Calu3 (cell line): Measurements from ENCODE around the gene ARHGAP5. TPM values are rescaled to one million over a fixed set of nuclear protein-coding genes. Genes with fewer than 3 reads are reported as not detected.

ENCODE experiments used
- BruUV-seq: library from RNA; stranded (reverse); fragments of 400-500 nt; replicated peaks from 2 replicates; lab custom pipeline; 2021; lab: Mats Ljungman, UMichigan
- CTCF ChIA-PET: fragments of 300-600 bp; sonication (Branson Sonifier 250); formaldehyde crosslinking; loops from one replicate; lab custom pipeline; 2022; ENCODE audit warnings: antibody characterized with exemption; lab: Charles Lee
- DNase-seq: peaks from one replicate; pipeline ENCODE4 v3.0.0; 2022
- H3K27ac Mint-ChIP-seq: one replicate; pipeline ENCODE4 v1.8.0; 2022; ENCODE audit warnings: mixed read lengths; ENCODE audit not compliant: unreplicated experiment
- H3K27me3 Mint-ChIP-seq: one replicate; pipeline ENCODE4 v1.8.0; 2022; ENCODE audit warnings: mixed read lengths; ENCODE audit not compliant: unreplicated experiment
- H3K36me3 Mint-ChIP-seq: one replicate; pipeline ENCODE4 v1.8.0; 2022; ENCODE audit warnings: mild to moderate bottlenecking, moderate library complexity, mixed read lengths; ENCODE audit not compliant: insufficient read depth, unreplicated experiment
- H3K4me1 Mint-ChIP-seq: one replicate; pipeline ENCODE4 v1.8.0; 2022; ENCODE audit warnings: mild to moderate bottlenecking, low read depth, mixed read lengths; ENCODE audit not compliant: unreplicated experiment
- H3K4me3 Mint-ChIP-seq: one replicate; pipeline ENCODE4 v1.8.0; 2022; ENCODE audit warnings: mild to moderate bottlenecking, low read depth, moderate library complexity, mixed read lengths; ENCODE audit not compliant: unreplicated experiment
- H3K9me3 Mint-ChIP-seq: one replicate; pipeline ENCODE4 v1.8.0; 2022; ENCODE audit warnings: low read depth, mixed read lengths; ENCODE audit not compliant: unreplicated experiment
- intact Hi-C: fragments of 100-400 bp; cut with micrococcal nuclease; formaldehyde crosslinking; loops from one replicate; pipeline ENCODE4 v1.10.0; 2022; ENCODE audit not compliant: unreplicated experiment
- total RNA-seq: library from RNA; stranded (reverse); gene quantifications from 2 replicates; pipeline ENCODE4 v1.2.3, GENCODE V29; 2022
- TF ChIP-seq, protein P1 (sequence below): fragments of 200-600 bp; IDR thresholded peaks from one replicate; pipeline ENCODE4 v1.8.0; 2022; ENCODE audit warnings: antibody characterized with exemption; ENCODE audit not compliant: unreplicated experiment

The ARHGAP5 gene
- total RNA-seq, 1 experiment from 2014 or later, result 132 TPM

DNA sequence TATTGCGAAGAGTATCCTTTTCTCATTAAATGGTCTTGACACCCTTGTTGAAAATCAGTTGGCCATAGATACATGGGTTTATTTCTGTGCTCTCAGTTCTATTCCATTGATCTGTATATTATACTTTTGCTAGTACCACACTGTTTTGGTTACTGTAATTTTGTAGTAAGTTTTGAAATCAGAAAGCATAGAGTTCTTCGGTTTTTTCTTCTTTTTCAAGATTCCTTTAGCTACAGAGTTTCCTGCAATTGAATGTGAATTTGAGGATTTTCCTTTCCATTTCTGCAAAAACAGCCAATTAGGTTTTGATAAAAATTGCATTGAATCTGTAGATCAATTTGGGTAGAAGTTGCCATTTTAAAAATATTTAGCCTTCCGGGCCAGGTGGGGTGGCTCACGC, 60.2 kb downstream of the ARHGAP5 start:
- CTCF ChIA-PET, result no interaction called here
- Mint-ChIP-seq H3K36me3 (peaks cover 35% of the 10 kb centered on the region), H3K27me3 (no peaks in the 10 kb centered on the region), H3K27ac (no peak overlapping the region), H3K9me3 (no peaks in the 10 kb centered on the region), H3K4me3 (no peak overlapping the region), H3K4me1 (peaks cover 20% of the 10 kb centered on the region)
- intact Hi-C loops, result no loop called here
- TF ChIP-seq, protein P1, sequence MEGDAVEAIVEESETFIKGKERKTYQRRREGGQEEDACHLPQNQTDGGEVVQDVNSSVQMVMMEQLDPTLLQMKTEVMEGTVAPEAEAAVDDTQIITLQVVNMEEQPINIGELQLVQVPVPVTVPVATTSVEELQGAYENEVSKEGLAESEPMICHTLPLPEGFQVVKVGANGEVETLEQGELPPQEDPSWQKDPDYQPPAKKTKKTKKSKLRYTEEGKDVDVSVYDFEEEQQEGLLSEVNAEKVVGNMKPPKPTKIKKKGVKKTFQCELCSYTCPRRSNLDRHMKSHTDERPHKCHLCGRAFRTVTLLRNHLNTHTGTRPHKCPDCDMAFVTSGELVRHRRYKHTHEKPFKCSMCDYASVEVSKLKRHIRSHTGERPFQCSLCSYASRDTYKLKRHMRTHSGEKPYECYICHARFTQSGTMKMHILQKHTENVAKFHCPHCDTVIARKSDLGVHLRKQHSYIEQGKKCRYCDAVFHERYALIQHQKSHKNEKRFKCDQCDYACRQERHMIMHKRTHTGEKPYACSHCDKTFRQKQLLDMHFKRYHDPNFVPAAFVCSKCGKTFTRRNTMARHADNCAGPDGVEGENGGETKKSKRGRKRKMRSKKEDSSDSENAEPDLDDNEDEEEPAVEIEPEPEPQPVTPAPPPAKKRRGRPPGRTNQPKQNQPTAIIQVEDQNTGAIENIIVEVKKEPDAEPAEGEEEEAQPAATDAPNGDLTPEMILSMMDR, result no peak
- DNase-seq, result no peak
- BruUV-seq, result no TSS peak

DNA sequence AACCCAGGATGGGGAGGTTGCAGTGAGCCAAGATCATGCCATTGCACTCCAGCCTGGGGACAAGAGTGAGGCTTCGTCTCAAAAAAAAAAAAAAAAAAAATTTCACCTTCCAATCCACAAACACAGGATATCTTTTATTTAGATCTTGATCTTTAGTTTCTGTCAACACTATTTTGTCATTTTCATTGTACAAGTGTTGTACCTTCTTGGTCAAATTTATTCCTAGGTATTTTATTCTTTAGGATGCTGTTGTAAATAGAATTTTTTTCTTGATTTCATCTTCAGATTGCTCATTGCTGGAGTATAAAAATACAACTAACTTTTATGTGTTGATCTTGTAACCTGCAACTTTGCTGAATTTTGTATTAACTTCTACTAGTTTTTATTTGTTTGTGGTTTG, 60.8 kb downstream of the ARHGAP5 start:
- H3K27me3 Mint-ChIP-seq, result no peaks in the 10 kb centered on the region

DNA sequence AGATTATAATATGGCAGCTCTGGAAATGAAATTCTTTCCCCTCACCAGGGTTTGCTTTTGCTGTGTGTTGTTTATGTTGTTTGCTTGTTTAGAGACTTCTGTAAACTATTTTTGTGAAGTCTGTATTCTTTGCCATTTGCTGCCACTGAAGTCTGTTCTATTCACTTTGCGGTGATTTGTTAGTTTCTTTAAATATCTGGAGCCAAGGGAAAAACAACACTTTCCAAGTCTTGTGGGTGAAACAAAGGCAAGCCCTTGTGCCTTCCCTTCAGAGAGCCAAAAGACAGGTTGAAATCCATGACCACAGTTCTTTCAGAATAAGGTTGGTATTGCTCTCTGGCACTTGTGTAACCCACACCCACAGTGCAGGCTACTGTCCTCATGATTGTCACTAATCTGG, 65.2 kb downstream of the ARHGAP5 start:
- Mint-ChIP-seq H3K4me3 (no peak overlapping the region), H3K27me3 (no peaks in the 10 kb centered on the region), H3K36me3 (peaks cover 27% of the 10 kb centered on the region), H3K27ac (no peak overlapping the region), H3K4me1 (peaks cover 11% of the 10 kb centered on the region), H3K9me3 (no peaks in the 10 kb centered on the region)
- intact Hi-C loops, result no loop called here
- TF ChIP-seq, protein P1, result no peak
- no peak for DNase-seq
- CTCF ChIA-PET, result no interaction called here
- no TSS peak for BruUV-seq

More for the DNA sequence above, 60.8 kb downstream of the ARHGAP5 start:
- peaks cover 35% of the 10 kb centered on the region for H3K36me3 Mint-ChIP-seq
- BruUV-seq, result no TSS peak
- CTCF ChIA-PET, result no interaction called here
- intact Hi-C loops, result no loop called here
- TF ChIP-seq, protein P1, result no peak
- H3K9me3 Mint-ChIP-seq, result no peaks in the 10 kb centered on the region
- H3K4me3 Mint-ChIP-seq, result no peak overlapping the region
- no peak for DNase-seq
- H3K27ac Mint-ChIP-seq, result no peak overlapping the region
- peaks cover 22% of the 10 kb centered on the region for H3K4me1 Mint-ChIP-seq

DNA sequence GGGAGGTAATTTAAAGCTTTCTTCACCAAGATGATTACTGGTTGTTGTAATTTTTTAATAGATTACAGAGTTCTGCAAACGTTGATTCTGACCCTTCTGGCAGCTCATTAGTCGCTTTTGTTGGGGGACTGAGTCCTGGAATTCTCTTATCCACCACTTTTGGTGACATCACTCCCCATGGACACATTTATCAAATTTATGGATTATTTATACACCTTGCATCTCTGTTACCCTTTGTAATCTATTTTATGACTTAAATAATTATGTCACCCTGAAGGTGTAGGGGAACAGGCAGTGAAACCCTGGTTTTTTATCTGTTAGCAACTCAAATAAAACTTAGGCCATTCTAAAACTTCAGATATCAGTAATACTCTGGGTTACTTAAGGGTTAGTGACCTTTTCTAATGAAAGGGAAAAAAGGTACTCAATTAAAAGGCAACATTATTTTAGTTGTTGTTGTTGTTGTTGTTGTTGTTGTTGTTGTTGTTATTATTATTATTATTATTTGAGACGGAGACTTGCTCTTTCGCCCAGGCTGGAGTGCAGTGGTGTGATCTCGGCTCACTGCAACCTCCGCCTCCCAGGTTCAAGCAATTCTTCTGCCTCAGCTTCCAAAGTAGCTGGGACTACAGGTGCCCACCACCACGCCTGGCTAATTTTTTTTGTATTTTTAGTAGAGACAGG, 65.8 kb downstream of the ARHGAP5 start:
- no peaks in the 10 kb centered on the region for H3K9me3 Mint-ChIP-seq
- H3K36me3 Mint-ChIP-seq, result peaks cover 21% of the 10 kb centered on the region
- H3K4me3 Mint-ChIP-seq, result no peak overlapping the region
- CTCF ChIA-PET, result no interaction called here
- no peaks in the 10 kb centered on the region for H3K27me3 Mint-ChIP-seq
- no peak for DNase-seq
- no peak overlapping the region for H3K27ac Mint-ChIP-seq
- peaks cover 11% of the 10 kb centered on the region for H3K4me1 Mint-ChIP-seq
- TF ChIP-seq, protein P1, result no peak
- no TSS peak for BruUV-seq
- intact Hi-C loops, result no loop called here
